ENCODE data around the gene MAGEA11.
"Not testable (repeated sequence)": the region's sequence is repeated elsewhere in the genome, so short reads cannot be mapped to it uniquely, and the experiment has no call there.

Gene MAGEA11

GRCh38 chrX:149711545-149712236, at the start of gene MAGEA11:
Gene MAGEA11 (plus strand): TSS chrX:149712060. CDS start chrX:149713160, 1,100 bp downstream.
- no peaks in the 10 kb centered on the region for H3K36me3 ChIP-seq (ENCODE audit: insufficient read depth, low read length)
- no peak within 1 kb of the TSS for H3K9ac ChIP-seq (ENCODE audit: low read depth, low read length)
- H3K9me3 ChIP-seq (ENCODE audit: control insufficient read depth, insufficient read depth, low read length), result no peaks in the 10 kb centered on the region
- no peaks in the 10 kb centered on the region for H3K4me1 ChIP-seq (ENCODE audit: insufficient read depth, low read length)

- not testable (repeated sequence) for H3K9ac ChIP-seq (ENCODE audit: low read depth, low read length); H3K36me3 ChIP-seq (ENCODE audit: insufficient read depth, low read length); H3K4me1 ChIP-seq (ENCODE audit: insufficient read depth, low read length); H3K9me3 ChIP-seq (ENCODE audit: control insufficient read depth, insufficient read depth, low read length)
These were observed 36.8 kb upstream of the MAGEA11 start for GRCh38 chrX:149675088-149675487.

GRCh38 chrX:149675554-149675953, 36.3 kb upstream of the MAGEA11 start:
- H3K36me3 ChIP-seq (ENCODE audit: insufficient read depth, low read length); H3K9ac ChIP-seq (ENCODE audit: low read depth, low read length); H3K9me3 ChIP-seq (ENCODE audit: control insufficient read depth, insufficient read depth, low read length); H3K4me1 ChIP-seq (ENCODE audit: insufficient read depth, low read length): not testable (repeated sequence)

- not testable (repeated sequence) for H3K9me3 ChIP-seq (ENCODE audit: control insufficient read depth, insufficient read depth, low read length); H3K9ac ChIP-seq (ENCODE audit: low read depth, low read length); H3K36me3 ChIP-seq (ENCODE audit: insufficient read depth, low read length)
- peaks cover 29% of the 10 kb centered on the region for H3K4me1 ChIP-seq (ENCODE audit: insufficient read depth, low read length)
These were observed 32.6 kb upstream of the MAGEA11 start for GRCh38 chrX:149679164-149679678.

GRCh38 chrX:149681182-149681581, 30.7 kb upstream of the MAGEA11 start:
- Histone ChIP-seq H3K9ac (ENCODE audit: low read depth, low read length) (no peak overlapping the region), H3K36me3 (ENCODE audit: insufficient read depth, low read length) (no peaks in the 10 kb centered on the region)

GRCh38 chrX:149682031-149682430, 29.8 kb upstream of the MAGEA11 start:
- peak overlapping the region; percentile 27 for H3K9ac ChIP-seq (ENCODE audit: low read depth, low read length)
- peaks cover 33% of the 10 kb centered on the region for H3K4me1 ChIP-seq (ENCODE audit: insufficient read depth, low read length)
- no peaks in the 10 kb centered on the region; the same call in 1 of the 2 replicates for H3K9me3 ChIP-seq (ENCODE audit: control insufficient read depth, insufficient read depth, low read length)
- no peaks in the 10 kb centered on the region for H3K36me3 ChIP-seq (ENCODE audit: insufficient read depth, low read length)

More at GRCh38 chrX:149681182-149681581, 30.7 kb upstream of the MAGEA11 start:
- no peaks in the 10 kb centered on the region for H3K9me3 ChIP-seq (ENCODE audit: control insufficient read depth, insufficient read depth, low read length)
- peaks cover 33% of the 10 kb centered on the region for H3K4me1 ChIP-seq (ENCODE audit: insufficient read depth, low read length)

GRCh38 chrX:149682956-149683947, 28.6 kb upstream of the MAGEA11 start:
- Histone ChIP-seq H3K9me3 (ENCODE audit: control insufficient read depth, insufficient read depth, low read length) (no peaks in the 10 kb centered on the region; the same call in 1 of the 2 replicates), H3K4me1 (ENCODE audit: insufficient read depth, low read length) (peaks cover 33% of the 10 kb centered on the region), H3K36me3 (ENCODE audit: insufficient read depth, low read length) (no peaks in the 10 kb centered on the region), H3K9ac (ENCODE audit: low read depth, low read length) (peak overlapping the region; percentile 35)

- H3K9ac ChIP-seq (ENCODE audit: low read depth, low read length), result peak overlapping the region; percentile 35; the same call in 1 of the 2 replicates
- no peaks in the 10 kb centered on the region for H3K36me3 ChIP-seq (ENCODE audit: insufficient read depth, low read length)
- H3K4me1 ChIP-seq (ENCODE audit: insufficient read depth, low read length), result peaks cover 33% of the 10 kb centered on the region
- H3K9me3 ChIP-seq (ENCODE audit: control insufficient read depth, insufficient read depth, low read length), result no peaks in the 10 kb centered on the region; the same call in 1 of the 2 replicates
These were observed 27.7 kb upstream of the MAGEA11 start for GRCh38 chrX:149683966-149684730.

- Histone ChIP-seq H3K9ac (ENCODE audit: low read depth, low read length) (no peak overlapping the region), H3K36me3 (ENCODE audit: insufficient read depth, low read length) (no peaks in the 10 kb centered on the region), H3K9me3 (ENCODE audit: control insufficient read depth, insufficient read depth, low read length) (peaks cover 12% of the 10 kb centered on the region; the same call in 1 of the 2 replicates), H3K4me1 (ENCODE audit: insufficient read depth, low read length) (peaks cover 15% of the 10 kb centered on the region)
These were observed 23.9 kb upstream of the MAGEA11 start for GRCh38 chrX:149687991-149688390.

GRCh38 chrX:149688552-149688951, 23.3 kb upstream of the MAGEA11 start:
- Histone ChIP-seq H3K36me3 (ENCODE audit: insufficient read depth, low read length) (no peaks in the 10 kb centered on the region), H3K9ac (ENCODE audit: low read depth, low read length) (no peak overlapping the region), H3K4me1 (ENCODE audit: insufficient read depth, low read length) (peaks cover 11% of the 10 kb centered on the region), H3K9me3 (ENCODE audit: control insufficient read depth, insufficient read depth, low read length) (peaks cover 14% of the 10 kb centered on the region; the same call in 1 of the 2 replicates)

- no peak overlapping the region for H3K9ac ChIP-seq (ENCODE audit: low read depth, low read length)
- H3K4me1 ChIP-seq (ENCODE audit: insufficient read depth, low read length), result no peaks in the 10 kb centered on the region
- H3K9me3 ChIP-seq (ENCODE audit: control insufficient read depth, insufficient read depth, low read length), result peaks cover 16% of the 10 kb centered on the region; the same call in 1 of the 2 replicates
- H3K36me3 ChIP-seq (ENCODE audit: insufficient read depth, low read length), result no peaks in the 10 kb centered on the region
These were observed 20.1 kb upstream of the MAGEA11 start for GRCh38 chrX:149691794-149692193.

GRCh38 chrX:149692686-149693272, 19.1 kb upstream of the MAGEA11 start:
- H3K36me3 ChIP-seq (ENCODE audit: insufficient read depth, low read length); H3K9ac ChIP-seq (ENCODE audit: low read depth, low read length); H3K4me1 ChIP-seq (ENCODE audit: insufficient read depth, low read length): not testable (repeated sequence)
- H3K9me3 ChIP-seq (ENCODE audit: control insufficient read depth, insufficient read depth, low read length), result peaks cover 16% of the 10 kb centered on the region; the same call in 1 of the 2 replicates

- no peaks in the 10 kb centered on the region for H3K36me3 ChIP-seq (ENCODE audit: insufficient read depth, low read length)
- H3K4me1 ChIP-seq (ENCODE audit: insufficient read depth, low read length), result no peaks in the 10 kb centered on the region
These were observed 12.1 kb upstream of the MAGEA11 start for GRCh38 chrX:149699761-149700160.

More at GRCh38 chrX:149699761-149700160, 12.1 kb upstream of the MAGEA11 start:
- Histone ChIP-seq H3K9me3 (ENCODE audit: control insufficient read depth, insufficient read depth, low read length) (peaks cover 7% of the 10 kb centered on the region; the same call in 1 of the 2 replicates), H3K9ac (ENCODE audit: low read depth, low read length) (no peak overlapping the region)

Data from ES-I3 (cell line).